ENCODE results near the gene OGFOD1. TPM values are rescaled to one million over a fixed set of nuclear protein-coding genes. Genes with fewer than 3 reads are reported as not detected.

The OGFOD1 gene
- total RNA-seq, 1 experiment from 2014 or later: 55.5 TPM

- no TSS peak for BruUV-seq (replicated peaks)
- TF ChIP-seq CTCF (conservative IDR thresholded peaks at IDR 0.05; ENCODE audit: low read depth, low read length) (no peak), EZH2phosphoT487 (IDR thresholded peaks at IDR 0.05; ENCODE audit: borderline replicate concordance, low read length) (no peak), EZH2 (IDR thresholded peaks at IDR 0.05; ENCODE audit: low read length, unreplicated experiment) (no peak)
- H3K36me3 ChIP-seq (ENCODE audit: low read depth, low read length): peaks cover 22% of the 10 kb centered on the region
- DNase-seq: no peak
- peaks cover 26% of the 10 kb centered on the region for H4K20me1 ChIP-seq (ENCODE audit: low read length)
- no peak overlapping the region for H3K9ac ChIP-seq (ENCODE audit: low read length)
- POLR2A ChIA-PET (ENCODE audit: unreplicated experiment): no interaction called here
- intact Hi-C loops (cut with micrococcal nuclease): no loop called here
- peaks cover 77% of the 10 kb centered on the region for H3K79me2 ChIP-seq (ENCODE audit: low read length)
- H3K9me3 ChIP-seq (ENCODE audit: low read length): no peaks in the 10 kb centered on the region
- H3F3A ChIP-seq (ENCODE audit: low read length, unreplicated experiment): no peaks in the 10 kb centered on the region
- no peak overlapping the region for H3K4me2 ChIP-seq (ENCODE audit: low read length)
- no peaks in the 10 kb centered on the region for H3K9me2 ChIP-seq (replicated peaks; ENCODE audit: low read length)
- no peak for ATAC-seq
- no peak overlapping the region for H3K4me3 ChIP-seq (ENCODE audit: low read length)
- H3K27me3 ChIP-seq (ENCODE audit: low read length): no peaks in the 10 kb centered on the region
- peaks cover 25% of the 10 kb centered on the region for H3K4me1 ChIP-seq (ENCODE audit: insufficient read depth, low read length)
- no peak overlapping the region for H3K27ac ChIP-seq (ENCODE audit: low read length)
- CTCF ChIA-PET: no interaction called here
- no peak overlapping the region for H2AFZ ChIP-seq (ENCODE audit: low read length)
These were observed 4.1 kb upstream of the OGFOD1 start for GRCh38 chr16:56447286-56447685.

- CTCF ChIA-PET: no interaction called here
These were observed 3.3 kb upstream of the OGFOD1 start for GRCh38 chr16:56448005-56448404.

More at GRCh38 chr16:56448005-56448404, 3.3 kb upstream of the OGFOD1 start:
- intact Hi-C loops (cut with micrococcal nuclease): no loop called here
- H3K79me2 ChIP-seq (ENCODE audit: low read length): peaks cover 84% of the 10 kb centered on the region
- POLR2A ChIA-PET (ENCODE audit: unreplicated experiment): no interaction called here
- H4K20me1 ChIP-seq (ENCODE audit: low read length): peaks cover 34% of the 10 kb centered on the region
- TF ChIP-seq EZH2 (IDR thresholded peaks at IDR 0.05; ENCODE audit: low read length, unreplicated experiment) (no peak), EZH2phosphoT487 (IDR thresholded peaks at IDR 0.05; ENCODE audit: borderline replicate concordance, low read length) (no peak), CTCF (conservative IDR thresholded peaks at IDR 0.05; ENCODE audit: low read depth, low read length) (no peak)
- no peaks in the 10 kb centered on the region for H3F3A ChIP-seq (ENCODE audit: low read length, unreplicated experiment)
- peaks cover 32% of the 10 kb centered on the region for H3K4me1 ChIP-seq (ENCODE audit: insufficient read depth, low read length)
- ATAC-seq: no peak
- no peaks in the 10 kb centered on the region for H3K27me3 ChIP-seq (ENCODE audit: low read length)
- peak overlapping the region; percentile 12 for H3K4me2 ChIP-seq (ENCODE audit: low read length)
- no peaks in the 10 kb centered on the region for H3K9me3 ChIP-seq (ENCODE audit: low read length)
- H3K27ac ChIP-seq (ENCODE audit: low read length): no peak overlapping the region
- no peaks in the 10 kb centered on the region for H3K9me2 ChIP-seq (replicated peaks; ENCODE audit: low read length)
- H2AFZ ChIP-seq (ENCODE audit: low read length): no peak overlapping the region
- H3K9ac ChIP-seq (ENCODE audit: low read length): no peak overlapping the region
- H3K4me3 ChIP-seq (ENCODE audit: low read length): no peak overlapping the region
- peaks cover 22% of the 10 kb centered on the region for H3K36me3 ChIP-seq (ENCODE audit: low read depth, low read length)
- no peak for DNase-seq
- BruUV-seq (replicated peaks): no TSS peak

All from PC-3 (cell line).